ENCODE data around the gene SOHLH2. TPM values are rescaled to one million over a fixed set of nuclear protein-coding genes. Genes with fewer than 3 reads are reported as not detected.

Gene SOHLH2
- total RNA-seq, 1 donor, result 1.6 TPM

- DNase-seq (ENCODE audit: low read depth), result no peak
- no peak for TF ChIP-seq CTCF (IDR thresholded peaks at IDR 0.05; ENCODE audit: insufficient read depth, low read length)
- no peak overlapping the region for H3K4me3 ChIP-seq (ENCODE audit: low read depth, low read length)
Measured at GRCh38 chr13:36192166-36192565, 22.2 kb downstream of the SOHLH2 start.

GRCh38 chr13:36190771-36191170, 23.6 kb downstream of the SOHLH2 start:
- no peak for TF ChIP-seq CTCF (IDR thresholded peaks at IDR 0.05; ENCODE audit: insufficient read depth, low read length)
- peak; percentile 49 for DNase-seq (ENCODE audit: low read depth)

GRCh38 chr13:36188441-36188840, 25.9 kb downstream of the SOHLH2 start:
- TF ChIP-seq CTCF (IDR thresholded peaks at IDR 0.05; ENCODE audit: insufficient read depth, low read length), result no peak
- no peak for DNase-seq (ENCODE audit: low read depth)
- H3K4me3 ChIP-seq (ENCODE audit: low read depth, low read length), result no peak overlapping the region

More at GRCh38 chr13:36190771-36191170, 23.6 kb downstream of the SOHLH2 start:
- no peak overlapping the region for H3K4me3 ChIP-seq (ENCODE audit: low read depth, low read length)

GRCh38 chr13:36183901-36184300, 30.5 kb downstream of the SOHLH2 start:
- no peak for DNase-seq (ENCODE audit: low read depth)
- no peak for TF ChIP-seq CTCF (IDR thresholded peaks at IDR 0.05; ENCODE audit: insufficient read depth, low read length)
- no peak overlapping the region for H3K4me3 ChIP-seq (ENCODE audit: low read depth, low read length)

- no peak overlapping the region for H3K4me3 ChIP-seq (ENCODE audit: low read depth, low read length)
- no peak for DNase-seq (ENCODE audit: low read depth)
- TF ChIP-seq CTCF (IDR thresholded peaks at IDR 0.05; ENCODE audit: insufficient read depth, low read length), result no peak
Measured at GRCh38 chr13:36175621-36176020, 38.7 kb downstream of the SOHLH2 start.

GRCh38 chr13:36174923-36175322, 39.4 kb downstream of the SOHLH2 start:
- DNase-seq (ENCODE audit: low read depth), result no peak
- H3K4me3 ChIP-seq (ENCODE audit: low read depth, low read length), result no peak overlapping the region
- TF ChIP-seq CTCF (IDR thresholded peaks at IDR 0.05; ENCODE audit: insufficient read depth, low read length), result no peak

- no peak for DNase-seq (ENCODE audit: low read depth)
- no peak for TF ChIP-seq CTCF (IDR thresholded peaks at IDR 0.05; ENCODE audit: insufficient read depth, low read length)
- no peak overlapping the region for H3K4me3 ChIP-seq (ENCODE audit: low read depth, low read length)
Measured at GRCh38 chr13:36173571-36174322, 40.6 kb downstream of the SOHLH2 start.

Data from fibroblast of the aortic adventitia (primary cell).